HG03159 (cell line): ENCODE measurements around the gene NSMCE3.

ENCODE experiments used
- ATAC-seq: cut with Tn5 transposase; IDR thresholded peaks from one replicate; pipeline ENCODE4 v1.9.1; 2021; ENCODE audit warnings: mild to moderate bottlenecking, moderate library complexity; ENCODE audit not compliant: unreplicated experiment

Gene NSMCE3

GRCh38 chr15:29222129-29222853, 47.3 kb downstream of the NSMCE3 start:
- ATAC-seq: no peak

- no peak for ATAC-seq
These were observed 48.8 kb downstream of the NSMCE3 start for GRCh38 chr15:29220852-29221251.

GRCh38 chr15:29216955-29217354, 52.7 kb downstream of the NSMCE3 start:
- ATAC-seq: no peak
